ENCODE results near the gene KCNV2.
A peak's percentile ranks its signal among the peaks of the same experiment; 100 is the strongest.

The KCNV2 gene

GRCh38 chr9:2764353-2764752, 47.0 kb downstream of the KCNV2 start:
- peak in 1 of 2 donors; percentile 19 for DNase-seq

- no peak for DNase-seq
These were observed 48.1 kb downstream of the KCNV2 start for GRCh38 chr9:2765250-2765880.

- no peak for DNase-seq
These were observed 50.7 kb downstream of the KCNV2 start for GRCh38 chr9:2767800-2768677.

- no peak for DNase-seq
These were observed 53.8 kb downstream of the KCNV2 start for GRCh38 chr9:2771087-2771486.

- no peak for DNase-seq
These were observed 54.4 kb downstream of the KCNV2 start for GRCh38 chr9:2771661-2772060.

GRCh38 chr9:2777454-2777853, 60.1 kb downstream of the KCNV2 start:
- DNase-seq: no peak

- DNase-seq: no peak
These were observed 61.5 kb downstream of the KCNV2 start for GRCh38 chr9:2778816-2779215.
